Hepatocyte (in vitro differentiated cells): Measurements from ENCODE around the gene NAB2. TPM values are rescaled to one million over a fixed set of nuclear protein-coding genes. Genes with fewer than 3 reads are reported as not detected.

Source experiments
- DNase-seq: peaks from one replicate; pipeline ENCODE4 v3.0.0-alpha.2; 2016; ENCODE audit warnings: low spot score
- H2AFZ ChIP-seq: fragments of 200-600 bp; sonication (generic); 2 replicates; pipeline ENCODE4 v1.6.0; 2016; ENCODE audit warnings: antibody characterized with exemption, mild to moderate bottlenecking
- H3K27ac ChIP-seq: fragments of 200-600 bp; sonication (generic); 2 replicates; pipeline ENCODE4 v1.5.1; 2016; ENCODE audit warnings: mild to moderate bottlenecking
- H3K27me3 ChIP-seq: fragments of 200-600 bp; sonication (generic); 2 replicates; pipeline ENCODE4 v1.6.1; 2016
- H3K36me3 ChIP-seq: fragments of 200-600 bp; sonication (generic); replicated peaks from 2 replicates; pipeline ENCODE4 v1.5.1; 2016; ENCODE audit warnings: low read depth; ENCODE audit not compliant: insufficient read depth
- H3K4me1 ChIP-seq: fragments of 200-600 bp; sonication (generic); 2 replicates; pipeline ENCODE4 v1.5.1; 2016; ENCODE audit warnings: mild to moderate bottlenecking, moderate library complexity; ENCODE audit not compliant: insufficient read depth
- H3K4me2 ChIP-seq: fragments of 200-600 bp; sonication (generic); 2 replicates; pipeline ENCODE4 v1.6.0; 2016
- H3K4me3 ChIP-seq: fragments of 200-600 bp; sonication (generic); 2 replicates; pipeline ENCODE4 v1.5.1; 2016; ENCODE audit warnings: mild to moderate bottlenecking
- H3K79me2 ChIP-seq: fragments of 200-600 bp; sonication (generic); 2 replicates; pipeline ENCODE4 v1.6.0; 2017; ENCODE audit warnings: mild to moderate bottlenecking
- H3K9me2 ChIP-seq: fragments of 200-600 bp; sonication (generic); replicated peaks from 2 replicates; pipeline ENCODE4 v1.6.0; 2017; ENCODE audit warnings: mild to moderate bottlenecking; ENCODE audit not compliant: insufficient read depth
- H3K9me3 ChIP-seq: fragments of 200-600 bp; sonication (generic); 2 replicates; pipeline ENCODE4 v1.5.1; 2016; ENCODE audit warnings: low read depth, mild to moderate bottlenecking
- H4K20me1 ChIP-seq: fragments of 200-600 bp; sonication (generic); 2 replicates; pipeline ENCODE4 v1.6.0; 2016; ENCODE audit warnings: mild to moderate bottlenecking; ENCODE audit not compliant: insufficient read depth, poor library complexity, severe bottlenecking
- CTCF ChIP-seq: fragments of 200-600 bp; sonication (generic); IDR thresholded peaks from 2 replicates; pipeline ENCODE4 v1.5.1; 2016; ENCODE audit warnings: antibody characterized with exemption, mild to moderate bottlenecking; ENCODE audit not compliant: poor library complexity
- EZH2 ChIP-seq: fragments of 200-600 bp; sonication (generic); IDR thresholded peaks from 2 replicates; pipeline ENCODE4 v1.6.1; 2016; ENCODE audit warnings: antibody characterized with exemption, mild to moderate bottlenecking, borderline replicate concordance
- EZH2phosphoT487 ChIP-seq: fragments of 200-600 bp; sonication (generic); IDR thresholded peaks from one replicate; pipeline ENCODE4 v1.6.1; 2018; ENCODE audit warnings: antibody characterized with exemption, mild to moderate bottlenecking, low read depth, moderate library complexity; ENCODE audit not compliant: unreplicated experiment, severe bottlenecking
- WGBS: methylation state at CpG from one replicate; pipeline ENCODE4 v1.1.6; 2016; ENCODE audit warnings: low lambda C conversion rate; ENCODE audit errors: missing lambda C conversion rate; 5-methylcytosine and 5-hydroxymethylcytosine counted together
- polyA plus RNA-seq: library from polyadenylated mRNA; unstranded; fragments of >200 nt; fragmentation: Nextera tagmentation; extraction: Ambion mirVana; gene quantifications from 2 replicates; pipeline ENCODE4 v1.2.1, GENCODE V29; 2016
- total RNA-seq: library from RNA; depleted of rRNA; stranded (reverse); fragments of >200 nt; gene quantifications from 2 replicates; pipeline ENCODE4 v1.2.3, GENCODE V29; 2014

NAB2 gene
- total and polyA plus RNA-seq, 2 experiments from 2014 or later, result 12.3 to 21.9 TPM

- no peaks in the 10 kb centered on the region for H3K36me3 ChIP-seq
Observed at GRCh38 chr12:57079821-57080220, 9.1 kb upstream of the NAB2 start.

GRCh38 chr12:57080855-57081254, 8.1 kb upstream of the NAB2 start:
- no peak overlapping the region for H3K4me2 ChIP-seq
- H3K27me3 ChIP-seq, result no peaks in the 10 kb centered on the region
- H3K79me2 ChIP-seq, result peaks cover 18% of the 10 kb centered on the region
- H3K4me3 ChIP-seq, result no peak overlapping the region
- no peaks in the 10 kb centered on the region for H3K9me2 ChIP-seq
- no peak for TF ChIP-seq CTCF
- 100% methylated on average over 1 of the region's 1 CpG for WGBS
- no peak overlapping the region for H2AFZ ChIP-seq
- H3K36me3 ChIP-seq, result no peaks in the 10 kb centered on the region
- no peaks in the 10 kb centered on the region for H3K9me3 ChIP-seq
- peaks cover 15% of the 10 kb centered on the region for H3K4me1 ChIP-seq
- no peak overlapping the region for H3K27ac ChIP-seq
- no peak for DNase-seq
- H4K20me1 ChIP-seq, result no peaks in the 10 kb centered on the region

More at GRCh38 chr12:57079821-57080220, 9.1 kb upstream of the NAB2 start:
- Histone ChIP-seq H3K4me2 (peak overlapping the region; percentile 68), H3K9me3 (no peaks in the 10 kb centered on the region), H3K27ac (peak overlapping the region; percentile 80), H3K9me2 (no peaks in the 10 kb centered on the region), H3K4me1 (peaks cover 5% of the 10 kb centered on the region), H2AFZ (no peak overlapping the region), H4K20me1 (no peaks in the 10 kb centered on the region), H3K4me3 (no peak overlapping the region), H3K79me2 (peaks cover 27% of the 10 kb centered on the region), H3K27me3 (no peaks in the 10 kb centered on the region)
- DNase-seq, result no peak
- WGBS, result 65% methylated on average over 1 of the region's 1 CpG
- TF ChIP-seq EZH2 (no peak), CTCF (no peak), EZH2phosphoT487 (no peak)

- H3K27ac ChIP-seq, result peak overlapping the region; percentile 100
- H2AFZ ChIP-seq, result no peak overlapping the region
- peaks cover 23% of the 10 kb centered on the region for H3K4me1 ChIP-seq
- DNase-seq, result peak; percentile 76
- H3K9me2 ChIP-seq, result no peaks in the 10 kb centered on the region
- no peak overlapping the region for H3K4me3 ChIP-seq
- 16% methylated on average over 12 of the region's 12 CpGs for WGBS
- TF ChIP-seq EZH2, result no peak
- no peak for TF ChIP-seq EZH2phosphoT487
- no peak for TF ChIP-seq CTCF
- peaks cover 21% of the 10 kb centered on the region for H3K79me2 ChIP-seq
- H3K4me2 ChIP-seq, result peak overlapping the region; percentile 89
- no peaks in the 10 kb centered on the region for H3K9me3 ChIP-seq
- H3K36me3 ChIP-seq, result no peaks in the 10 kb centered on the region
- peaks cover 12% of the 10 kb centered on the region for H4K20me1 ChIP-seq
- no peaks in the 10 kb centered on the region for H3K27me3 ChIP-seq
Observed at GRCh38 chr12:57085999-57086492, 2.9 kb upstream of the NAB2 start.

GRCh38 chr12:57086493-57087009, 2.4 kb upstream of the NAB2 start:
- no peak for TF ChIP-seq EZH2phosphoT487
- peak; percentile 41 for TF ChIP-seq CTCF
- TF ChIP-seq EZH2, result no peak
- H2AFZ ChIP-seq, result peak overlapping the region; percentile 26
- H3K9me2 ChIP-seq, result no peaks in the 10 kb centered on the region
- peak overlapping the region; percentile 100 for H3K27ac ChIP-seq
- peaks cover 17% of the 10 kb centered on the region for H4K20me1 ChIP-seq
- peak overlapping the region; percentile 89 for H3K4me2 ChIP-seq
- H3K27me3 ChIP-seq, result no peaks in the 10 kb centered on the region
- H3K9me3 ChIP-seq, result no peaks in the 10 kb centered on the region
- H3K4me1 ChIP-seq, result peaks cover 27% of the 10 kb centered on the region
- DNase-seq, result peak; percentile 90
- H3K79me2 ChIP-seq, result peaks cover 26% of the 10 kb centered on the region
- 4% methylated on average over 14 of the region's 14 CpGs for WGBS
- peak overlapping the region; percentile 40 for H3K4me3 ChIP-seq
- no peaks in the 10 kb centered on the region for H3K36me3 ChIP-seq
